HG03460 (cell line): ENCODE data around the gene USP15.
"Not testable (repeated sequence)": the region's sequence is repeated elsewhere in the genome, so short reads cannot be mapped to it uniquely, and the experiment has no call there.

Source experiments
- ATAC-seq: cut with Tn5 transposase; IDR thresholded peaks from one replicate; pipeline ENCODE4 v1.9.1; 2021; ENCODE audit not compliant: unreplicated experiment

USP15 gene

DNA sequence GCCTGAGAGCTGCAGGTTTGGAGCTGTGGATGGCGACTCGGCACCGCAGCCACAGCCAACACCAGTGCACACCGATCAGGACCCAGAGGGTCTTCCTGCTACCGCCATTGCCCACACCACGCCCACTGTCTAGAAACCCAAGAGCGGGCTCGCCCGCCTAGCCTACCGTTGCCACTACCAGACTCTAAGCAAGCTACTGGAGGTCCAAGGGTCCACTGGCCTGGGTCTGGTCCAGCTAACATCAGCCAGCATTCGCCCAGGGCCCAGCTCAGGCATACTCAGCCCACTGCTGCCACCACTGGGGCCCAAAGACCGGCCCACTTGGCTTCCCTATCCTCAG, 175.9 kb downstream of the USP15 start:
- ATAC-seq, result no peak

DNA sequence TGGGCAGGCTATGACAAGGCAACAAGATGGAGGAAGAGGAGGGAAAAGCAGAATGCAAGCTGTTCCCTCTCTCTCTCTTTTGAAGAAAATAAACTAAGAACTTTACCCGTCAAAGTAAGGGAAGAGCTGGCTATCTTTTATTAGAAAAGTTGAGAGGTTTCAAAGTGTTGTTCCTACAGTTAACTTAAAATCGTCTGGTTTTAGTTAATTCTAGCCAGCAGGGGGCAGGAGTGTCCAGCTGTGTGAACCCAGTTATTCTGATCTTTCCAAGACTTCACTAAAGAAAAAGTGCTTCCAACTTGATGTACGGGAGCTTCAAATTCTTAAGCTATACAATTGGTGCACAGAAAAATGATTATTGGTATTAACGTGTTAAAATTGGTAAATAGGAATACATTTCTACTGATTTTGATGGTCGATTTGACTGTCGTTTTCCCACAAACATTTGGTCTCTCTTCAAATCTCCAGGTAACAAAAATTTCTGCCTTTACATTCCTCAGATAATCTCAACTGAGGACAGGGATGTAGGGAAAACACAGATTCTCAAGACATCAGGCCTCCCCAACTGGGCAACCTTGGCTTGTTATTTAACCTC, 178.0 kb downstream of the USP15 start:
- no peak for ATAC-seq

- ATAC-seq, result no peak
These were observed 186.7 kb downstream of the USP15 start for GRCh38 chr12:62446754-62447452.

GRCh38 chr12:62448436-62448835, 188.2 kb downstream of the USP15 start:
- ATAC-seq, result no peak

- ATAC-seq, result not testable (repeated sequence)
These were observed 195.2 kb downstream of the USP15 start for GRCh38 chr12:62455429-62455828.

DNA sequence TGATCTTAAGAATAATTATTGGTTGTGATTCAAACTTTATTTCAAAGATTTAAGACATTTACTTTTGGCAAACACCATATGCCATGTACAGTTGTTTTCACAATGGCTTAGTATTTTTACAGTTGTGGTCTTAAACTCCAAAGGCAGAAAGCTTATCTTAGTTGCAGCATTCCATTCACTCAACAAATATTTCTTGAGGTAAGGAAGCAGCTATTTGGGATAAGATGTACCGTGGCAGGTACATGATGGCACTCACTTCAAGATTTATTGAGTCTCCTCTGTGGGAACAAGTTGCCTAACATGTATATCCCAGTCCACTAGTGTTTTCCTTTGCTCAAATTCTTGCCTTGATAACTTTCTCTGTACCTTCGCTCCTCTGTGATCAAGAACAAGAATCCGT, 198.4 kb downstream of the USP15 start:
- no peak for ATAC-seq

DNA sequence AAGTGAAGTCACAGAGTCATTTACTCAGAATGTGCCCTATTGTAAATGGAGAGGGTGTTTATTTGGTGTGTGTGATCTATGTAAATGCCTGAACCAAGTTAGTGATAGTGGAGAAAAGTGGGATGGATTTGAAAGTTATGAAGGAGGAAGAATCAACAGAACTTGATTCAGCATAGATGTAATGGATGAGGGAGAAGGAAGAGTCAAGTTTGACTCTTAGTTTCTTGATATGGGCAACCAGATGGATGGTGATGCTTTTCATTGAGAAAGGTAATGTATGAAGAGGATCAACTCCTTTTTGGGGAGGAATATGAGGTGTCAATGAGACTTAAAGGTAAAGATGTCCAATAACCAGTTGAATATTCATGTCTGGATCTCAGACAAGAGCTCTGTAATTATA, 199.8 kb downstream of the USP15 start:
- no peak for ATAC-seq

GRCh38 chr12:62461171-62461837, 201.1 kb downstream of the USP15 start:
- ATAC-seq, result not testable (repeated sequence)

DNA sequence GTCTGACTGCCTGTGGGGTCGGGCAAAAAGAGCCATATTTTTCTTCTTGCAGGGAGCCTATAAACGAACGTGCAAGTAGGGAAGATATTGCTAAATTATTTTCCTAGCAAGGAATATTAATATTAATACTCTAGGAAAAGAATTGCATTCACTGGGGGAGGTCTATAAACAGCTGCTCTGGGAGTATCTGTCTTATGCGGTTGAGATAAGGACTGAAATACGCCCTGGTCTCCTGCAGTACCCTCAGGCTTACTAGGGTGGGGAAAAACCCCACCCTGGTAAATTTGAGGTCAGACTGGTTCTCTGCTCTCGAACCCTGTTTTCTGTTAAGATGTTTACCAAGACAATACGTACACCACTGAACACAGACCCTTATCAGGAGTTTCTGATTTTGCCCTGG, 203.0 kb downstream of the USP15 start:
- not testable (repeated sequence) for ATAC-seq
